ENCODE measurements around the gene CCDC188. TPM values are rescaled to one million over a fixed set of nuclear protein-coding genes. Genes with fewer than 3 reads are reported as not detected.

CCDC188 gene
- total RNA-seq, 1 experiment from 2014 or later = not detected

DNA sequence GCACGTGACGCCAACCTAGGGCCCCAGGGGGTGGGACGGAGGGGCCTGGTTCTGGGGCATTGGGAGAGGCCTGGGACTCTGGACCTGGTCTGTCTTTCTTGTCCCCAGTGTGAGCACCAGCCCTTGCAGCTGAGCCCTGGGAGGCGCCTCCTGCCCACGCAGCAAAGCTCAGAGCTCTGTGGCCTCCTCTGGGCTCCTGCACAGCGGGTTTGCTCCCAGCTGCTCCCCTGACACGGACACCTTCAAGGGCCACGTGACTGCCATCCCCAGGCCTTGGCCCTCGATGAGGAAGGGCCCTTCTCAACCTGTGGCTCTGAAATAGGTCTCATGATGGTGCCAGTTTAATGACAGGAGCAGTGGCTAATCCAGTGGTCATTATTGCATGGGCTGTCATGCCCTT is 31.5 kb upstream of the CCDC188 start:
- H3K27ac Mint-ChIP-seq = no peak overlapping the region
- no peaks in the 10 kb centered on the region for H3K9me3 Mint-ChIP-seq
- ATAC-seq = no peak
- H3K4me3 Mint-ChIP-seq = no peak overlapping the region
- no peaks in the 10 kb centered on the region for H3K36me3 Mint-ChIP-seq
- no peak for DNase-seq (ENCODE audit: low spot score)
- TF ChIP-seq ZNF317 (CRISPR knock-in tag; IDR thresholded peaks at IDR 0.05; ENCODE audit: borderline replicate concordance, low read depth) = no peak
- no peak for TF ChIP-seq GTF2I (CRISPR knock-in tag; conservative IDR thresholded peaks at IDR 0.05)
- TF ChIP-seq ZMAT4 (CRISPR knock-in tag; IDR thresholded peaks at IDR 0.05) = no peak
- TF ChIP-seq ZNF219 (CRISPR knock-in tag; IDR thresholded peaks at IDR 0.05; ENCODE audit: borderline replicate concordance) = no peak
- no peak for TF ChIP-seq CREM (CRISPR knock-in tag; IDR thresholded peaks at IDR 0.05)
- no peak for TF ChIP-seq EMX1 (CRISPR knock-in tag; IDR thresholded peaks at IDR 0.05)
- TF ChIP-seq TEAD1 (CRISPR knock-in tag; IDR thresholded peaks at IDR 0.05) = no peak
- TF ChIP-seq CREB1 (CRISPR knock-in tag; IDR thresholded peaks at IDR 0.05) = no peak
- no peak for TF ChIP-seq KAT7 (CRISPR knock-in tag; IDR thresholded peaks at IDR 0.05; ENCODE audit: borderline replicate concordance)
- TF ChIP-seq, protein P1, sequence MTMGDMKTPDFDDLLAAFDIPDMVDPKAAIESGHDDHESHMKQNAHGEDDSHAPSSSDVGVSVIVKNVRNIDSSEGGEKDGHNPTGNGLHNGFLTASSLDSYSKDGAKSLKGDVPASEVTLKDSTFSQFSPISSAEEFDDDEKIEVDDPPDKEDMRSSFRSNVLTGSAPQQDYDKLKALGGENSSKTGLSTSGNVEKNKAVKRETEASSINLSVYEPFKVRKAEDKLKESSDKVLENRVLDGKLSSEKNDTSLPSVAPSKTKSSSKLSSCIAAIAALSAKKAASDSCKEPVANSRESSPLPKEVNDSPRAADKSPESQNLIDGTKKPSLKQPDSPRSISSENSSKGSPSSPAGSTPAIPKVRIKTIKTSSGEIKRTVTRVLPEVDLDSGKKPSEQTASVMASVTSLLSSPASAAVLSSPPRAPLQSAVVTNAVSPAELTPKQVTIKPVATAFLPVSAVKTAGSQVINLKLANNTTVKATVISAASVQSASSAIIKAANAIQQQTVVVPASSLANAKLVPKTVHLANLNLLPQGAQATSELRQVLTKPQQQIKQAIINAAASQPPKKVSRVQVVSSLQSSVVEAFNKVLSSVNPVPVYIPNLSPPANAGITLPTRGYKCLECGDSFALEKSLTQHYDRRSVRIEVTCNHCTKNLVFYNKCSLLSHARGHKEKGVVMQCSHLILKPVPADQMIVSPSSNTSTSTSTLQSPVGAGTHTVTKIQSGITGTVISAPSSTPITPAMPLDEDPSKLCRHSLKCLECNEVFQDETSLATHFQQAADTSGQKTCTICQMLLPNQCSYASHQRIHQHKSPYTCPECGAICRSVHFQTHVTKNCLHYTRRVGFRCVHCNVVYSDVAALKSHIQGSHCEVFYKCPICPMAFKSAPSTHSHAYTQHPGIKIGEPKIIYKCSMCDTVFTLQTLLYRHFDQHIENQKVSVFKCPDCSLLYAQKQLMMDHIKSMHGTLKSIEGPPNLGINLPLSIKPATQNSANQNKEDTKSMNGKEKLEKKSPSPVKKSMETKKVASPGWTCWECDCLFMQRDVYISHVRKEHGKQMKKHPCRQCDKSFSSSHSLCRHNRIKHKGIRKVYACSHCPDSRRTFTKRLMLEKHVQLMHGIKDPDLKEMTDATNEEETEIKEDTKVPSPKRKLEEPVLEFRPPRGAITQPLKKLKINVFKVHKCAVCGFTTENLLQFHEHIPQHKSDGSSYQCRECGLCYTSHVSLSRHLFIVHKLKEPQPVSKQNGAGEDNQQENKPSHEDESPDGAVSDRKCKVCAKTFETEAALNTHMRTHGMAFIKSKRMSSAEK (CRISPR knock-in tag; IDR thresholded peaks at IDR 0.05; ENCODE audit: borderline replicate concordance) = no peak
- TF ChIP-seq, protein P2, sequence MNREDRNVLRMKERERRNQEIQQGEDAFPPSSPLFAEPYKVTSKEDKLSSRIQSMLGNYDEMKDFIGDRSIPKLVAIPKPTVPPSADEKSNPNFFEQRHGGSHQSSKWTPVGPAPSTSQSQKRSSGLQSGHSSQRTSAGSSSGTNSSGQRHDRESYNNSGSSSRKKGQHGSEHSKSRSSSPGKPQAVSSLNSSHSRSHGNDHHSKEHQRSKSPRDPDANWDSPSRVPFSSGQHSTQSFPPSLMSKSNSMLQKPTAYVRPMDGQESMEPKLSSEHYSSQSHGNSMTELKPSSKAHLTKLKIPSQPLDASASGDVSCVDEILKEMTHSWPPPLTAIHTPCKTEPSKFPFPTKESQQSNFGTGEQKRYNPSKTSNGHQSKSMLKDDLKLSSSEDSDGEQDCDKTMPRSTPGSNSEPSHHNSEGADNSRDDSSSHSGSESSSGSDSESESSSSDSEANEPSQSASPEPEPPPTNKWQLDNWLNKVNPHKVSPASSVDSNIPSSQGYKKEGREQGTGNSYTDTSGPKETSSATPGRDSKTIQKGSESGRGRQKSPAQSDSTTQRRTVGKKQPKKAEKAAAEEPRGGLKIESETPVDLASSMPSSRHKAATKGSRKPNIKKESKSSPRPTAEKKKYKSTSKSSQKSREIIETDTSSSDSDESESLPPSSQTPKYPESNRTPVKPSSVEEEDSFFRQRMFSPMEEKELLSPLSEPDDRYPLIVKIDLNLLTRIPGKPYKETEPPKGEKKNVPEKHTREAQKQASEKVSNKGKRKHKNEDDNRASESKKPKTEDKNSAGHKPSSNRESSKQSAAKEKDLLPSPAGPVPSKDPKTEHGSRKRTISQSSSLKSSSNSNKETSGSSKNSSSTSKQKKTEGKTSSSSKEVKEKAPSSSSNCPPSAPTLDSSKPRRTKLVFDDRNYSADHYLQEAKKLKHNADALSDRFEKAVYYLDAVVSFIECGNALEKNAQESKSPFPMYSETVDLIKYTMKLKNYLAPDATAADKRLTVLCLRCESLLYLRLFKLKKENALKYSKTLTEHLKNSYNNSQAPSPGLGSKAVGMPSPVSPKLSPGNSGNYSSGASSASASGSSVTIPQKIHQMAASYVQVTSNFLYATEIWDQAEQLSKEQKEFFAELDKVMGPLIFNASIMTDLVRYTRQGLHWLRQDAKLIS (CRISPR knock-in tag; IDR thresholded peaks at IDR 0.05; ENCODE audit: borderline replicate concordance) = no peak
- TF ChIP-seq, protein P3, sequence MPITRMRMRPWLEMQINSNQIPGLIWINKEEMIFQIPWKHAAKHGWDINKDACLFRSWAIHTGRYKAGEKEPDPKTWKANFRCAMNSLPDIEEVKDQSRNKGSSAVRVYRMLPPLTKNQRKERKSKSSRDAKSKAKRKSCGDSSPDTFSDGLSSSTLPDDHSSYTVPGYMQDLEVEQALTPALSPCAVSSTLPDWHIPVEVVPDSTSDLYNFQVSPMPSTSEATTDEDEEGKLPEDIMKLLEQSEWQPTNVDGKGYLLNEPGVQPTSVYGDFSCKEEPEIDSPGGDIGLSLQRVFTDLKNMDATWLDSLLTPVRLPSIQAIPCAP (CRISPR knock-in tag; IDR thresholded peaks at IDR 0.05) = no peak
- TF ChIP-seq ZNF416 (CRISPR knock-in tag; IDR thresholded peaks at IDR 0.05) = no peak
- no peak for TF ChIP-seq NR1H2 (CRISPR knock-in tag; IDR thresholded peaks at IDR 0.05)
- TF ChIP-seq, protein P4, sequence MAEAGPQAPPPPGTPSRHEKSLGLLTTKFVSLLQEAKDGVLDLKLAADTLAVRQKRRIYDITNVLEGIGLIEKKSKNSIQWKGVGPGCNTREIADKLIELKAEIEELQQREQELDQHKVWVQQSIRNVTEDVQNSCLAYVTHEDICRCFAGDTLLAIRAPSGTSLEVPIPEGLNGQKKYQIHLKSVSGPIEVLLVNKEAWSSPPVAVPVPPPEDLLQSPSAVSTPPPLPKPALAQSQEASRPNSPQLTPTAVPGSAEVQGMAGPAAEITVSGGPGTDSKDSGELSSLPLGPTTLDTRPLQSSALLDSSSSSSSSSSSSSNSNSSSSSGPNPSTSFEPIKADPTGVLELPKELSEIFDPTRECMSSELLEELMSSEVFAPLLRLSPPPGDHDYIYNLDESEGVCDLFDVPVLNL (CRISPR knock-in tag; IDR thresholded peaks at IDR 0.05; ENCODE audit: borderline replicate concordance, low read depth) = no peak
- no peak for TF ChIP-seq AR (CRISPR knock-in tag; IDR thresholded peaks at IDR 0.05)
- TF ChIP-seq SMAD3 (CRISPR knock-in tag; IDR thresholded peaks at IDR 0.05; ENCODE audit: borderline replicate concordance) = no peak
- TF ChIP-seq, protein P5, sequence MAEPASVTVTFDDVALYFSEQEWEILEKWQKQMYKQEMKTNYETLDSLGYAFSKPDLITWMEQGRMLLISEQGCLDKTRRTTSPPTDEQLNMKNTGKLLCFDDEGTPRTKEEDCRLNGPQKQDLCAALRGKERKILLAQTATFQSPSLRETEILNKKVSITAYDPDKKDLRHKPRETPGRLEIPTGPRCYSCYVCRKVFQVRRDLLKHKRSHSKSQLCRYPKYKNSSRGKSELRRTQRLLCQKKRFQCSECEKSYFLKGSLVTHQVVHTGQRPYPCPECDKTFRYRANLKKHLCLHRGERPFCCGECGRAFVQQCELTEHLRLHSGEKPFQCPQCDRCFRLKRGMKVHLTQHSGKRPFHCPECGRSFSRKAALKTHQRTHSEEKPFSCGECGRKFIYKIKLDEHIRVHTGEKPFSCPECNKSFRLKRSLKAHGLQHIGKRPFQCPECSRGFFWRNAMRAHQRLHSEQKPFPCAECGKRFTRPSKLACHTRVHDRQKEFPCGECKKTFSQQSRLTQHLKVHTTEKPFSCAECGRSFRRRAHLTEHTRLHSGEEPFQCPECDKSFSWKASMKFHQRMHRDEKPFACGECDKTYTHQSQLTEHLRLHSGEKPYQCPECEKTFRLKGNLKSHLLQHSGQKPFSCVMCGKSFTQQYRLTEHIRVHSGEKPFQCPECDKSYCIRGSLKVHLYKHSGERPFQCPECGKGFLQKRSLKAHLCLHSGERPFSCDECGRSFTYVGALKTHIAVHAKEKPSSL (CRISPR knock-in tag; conservative IDR thresholded peaks at IDR 0.05) = no peak
- CTCF ChIA-PET = no interaction called here
- no peaks in the 10 kb centered on the region for H3K27me3 Mint-ChIP-seq (ENCODE audit: low read depth)
- no peaks in the 10 kb centered on the region for H3K4me1 Mint-ChIP-seq
- POLR2A ChIA-PET = no interaction called here

All from WTC11 (cell line).